ENCODE results near the gene ENTPD2.

GRCh38 chr9:137044502-137045177 lies 9.2 kb downstream of the ENTPD2 start:
- TF ChIP-seq CTCF (IDR thresholded peaks at IDR 0.05; ENCODE audit: insufficient read depth, low read length, poor library complexity, severe bottlenecking) = no peak
- TF ChIP-seq EZH2phosphoT487 (conservative IDR thresholded peaks at IDR 0.05; ENCODE audit: low read length) = no peak
